Measurements from ENCODE around the gene EPB41L1. TPM values are rescaled to one million over a fixed set of nuclear protein-coding genes. Genes with fewer than 3 reads are reported as not detected.

Gene EPB41L1
- total RNA-seq, 1 donor from 2014 or later: 31.4 TPM

DNA sequence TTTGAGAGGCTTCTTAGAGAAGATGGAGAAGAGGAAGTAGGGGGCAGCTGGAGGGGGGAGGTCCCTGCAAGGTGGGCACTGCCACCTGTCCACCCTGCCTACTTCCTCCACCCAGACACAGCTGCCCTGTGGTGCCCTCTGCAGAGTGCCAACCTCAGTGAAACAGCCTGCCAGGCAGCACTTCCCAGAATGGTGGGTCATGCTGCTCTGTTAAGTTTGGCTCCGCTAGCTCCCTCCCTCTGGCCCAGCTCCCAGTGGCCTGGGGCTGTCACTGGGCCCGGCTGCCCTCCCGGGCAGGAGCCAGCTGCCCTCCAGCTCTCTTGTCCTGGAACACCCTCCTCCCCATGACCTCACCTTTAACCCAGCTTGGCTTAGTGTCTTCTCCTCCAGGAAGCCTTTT, 5.1 kb upstream of the EPB41L1 start:
- no peaks in the 10 kb centered on the region for H3K36me3 Mint-ChIP-seq (ENCODE audit: unreplicated experiment)
- H3K4me1 Mint-ChIP-seq (ENCODE audit: unreplicated experiment): peaks cover 39% of the 10 kb centered on the region
- H3K27ac Mint-ChIP-seq (ENCODE audit: unreplicated experiment): no peak overlapping the region
- H3K9me3 Mint-ChIP-seq (ENCODE audit: unreplicated experiment): no peaks in the 10 kb centered on the region
- H3K4me3 Mint-ChIP-seq (ENCODE audit: unreplicated experiment): no peak overlapping the region
- no peaks in the 10 kb centered on the region for H3K27me3 Mint-ChIP-seq (ENCODE audit: unreplicated experiment)
- no peak for DNase-seq (ENCODE audit: extremely low spot score, unreplicated experiment)
- TF ChIP-seq, protein P1, sequence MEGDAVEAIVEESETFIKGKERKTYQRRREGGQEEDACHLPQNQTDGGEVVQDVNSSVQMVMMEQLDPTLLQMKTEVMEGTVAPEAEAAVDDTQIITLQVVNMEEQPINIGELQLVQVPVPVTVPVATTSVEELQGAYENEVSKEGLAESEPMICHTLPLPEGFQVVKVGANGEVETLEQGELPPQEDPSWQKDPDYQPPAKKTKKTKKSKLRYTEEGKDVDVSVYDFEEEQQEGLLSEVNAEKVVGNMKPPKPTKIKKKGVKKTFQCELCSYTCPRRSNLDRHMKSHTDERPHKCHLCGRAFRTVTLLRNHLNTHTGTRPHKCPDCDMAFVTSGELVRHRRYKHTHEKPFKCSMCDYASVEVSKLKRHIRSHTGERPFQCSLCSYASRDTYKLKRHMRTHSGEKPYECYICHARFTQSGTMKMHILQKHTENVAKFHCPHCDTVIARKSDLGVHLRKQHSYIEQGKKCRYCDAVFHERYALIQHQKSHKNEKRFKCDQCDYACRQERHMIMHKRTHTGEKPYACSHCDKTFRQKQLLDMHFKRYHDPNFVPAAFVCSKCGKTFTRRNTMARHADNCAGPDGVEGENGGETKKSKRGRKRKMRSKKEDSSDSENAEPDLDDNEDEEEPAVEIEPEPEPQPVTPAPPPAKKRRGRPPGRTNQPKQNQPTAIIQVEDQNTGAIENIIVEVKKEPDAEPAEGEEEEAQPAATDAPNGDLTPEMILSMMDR (IDR thresholded peaks at IDR 0.05): no peak

DNA sequence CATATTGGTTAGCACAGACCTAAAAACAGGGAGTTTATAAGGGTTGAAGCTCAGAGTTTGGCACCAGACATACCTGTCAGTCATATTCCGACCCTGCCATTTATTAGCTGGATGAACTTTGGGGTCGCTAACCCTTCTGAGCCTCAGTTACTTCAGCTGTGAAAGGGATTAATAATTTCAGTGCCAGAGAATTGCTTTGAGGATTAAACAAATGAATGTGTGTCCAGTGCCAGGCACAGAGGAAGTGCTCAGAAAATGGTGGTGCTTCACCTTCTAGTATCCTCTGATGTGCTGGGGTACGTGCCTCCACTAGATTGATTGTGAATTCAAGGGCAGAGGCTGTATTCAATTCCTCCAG, 4.1 kb upstream of the EPB41L1 start:
- Mint-ChIP-seq H3K4me1 (ENCODE audit: unreplicated experiment) (peaks cover 37% of the 10 kb centered on the region), H3K27ac (ENCODE audit: unreplicated experiment) (no peak overlapping the region), H3K9me3 (ENCODE audit: unreplicated experiment) (no peaks in the 10 kb centered on the region), H3K36me3 (ENCODE audit: unreplicated experiment) (no peaks in the 10 kb centered on the region), H3K27me3 (ENCODE audit: unreplicated experiment) (no peaks in the 10 kb centered on the region), H3K4me3 (ENCODE audit: unreplicated experiment) (no peak overlapping the region)
- no peak for DNase-seq (ENCODE audit: extremely low spot score, unreplicated experiment)
- TF ChIP-seq, protein P1 (IDR thresholded peaks at IDR 0.05): no peak

DNA sequence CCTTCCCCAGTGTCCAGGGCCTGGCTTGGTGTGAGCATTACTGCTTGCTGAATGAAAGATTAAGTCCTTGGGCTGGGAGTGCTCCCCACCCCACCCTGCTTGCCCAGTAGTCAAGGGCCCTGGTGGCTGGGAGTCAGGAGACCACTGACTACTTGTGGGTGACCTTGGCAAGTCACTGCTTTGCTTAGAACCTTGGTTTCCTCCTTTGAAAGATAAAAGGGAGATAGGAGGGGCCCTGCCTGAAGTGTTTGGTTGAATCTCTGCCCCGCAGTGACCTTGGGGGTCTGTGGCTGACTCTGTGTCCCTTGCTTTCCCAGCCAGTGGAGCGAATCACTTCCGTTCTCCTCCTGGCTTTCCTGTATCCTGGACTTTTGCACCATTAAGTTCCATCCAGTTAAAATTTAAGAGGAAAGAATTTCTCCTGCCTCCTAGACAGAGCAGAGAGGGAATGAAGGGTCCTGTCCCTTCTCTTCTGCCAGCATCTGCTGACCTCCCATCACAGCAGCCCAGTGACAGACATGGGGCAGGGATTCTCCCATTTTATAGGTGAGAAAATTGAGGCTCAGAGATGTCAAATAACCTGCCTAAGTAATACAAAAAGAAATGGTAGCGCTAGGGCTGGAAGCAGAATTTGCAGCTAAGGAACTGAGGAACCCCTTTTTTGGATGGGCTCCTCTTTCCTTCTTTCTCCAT, 3.5 kb upstream of the EPB41L1 start:
- no peak for DNase-seq (ENCODE audit: extremely low spot score, unreplicated experiment)
- TF ChIP-seq, protein P1 (IDR thresholded peaks at IDR 0.05): no peak
- Mint-ChIP-seq H3K4me3 (ENCODE audit: unreplicated experiment) (no peak overlapping the region), H3K27me3 (ENCODE audit: unreplicated experiment) (no peaks in the 10 kb centered on the region), H3K9me3 (ENCODE audit: unreplicated experiment) (no peaks in the 10 kb centered on the region), H3K27ac (ENCODE audit: unreplicated experiment) (no peak overlapping the region), H3K4me1 (ENCODE audit: unreplicated experiment) (peaks cover 34% of the 10 kb centered on the region), H3K36me3 (ENCODE audit: unreplicated experiment) (no peaks in the 10 kb centered on the region)

DNA sequence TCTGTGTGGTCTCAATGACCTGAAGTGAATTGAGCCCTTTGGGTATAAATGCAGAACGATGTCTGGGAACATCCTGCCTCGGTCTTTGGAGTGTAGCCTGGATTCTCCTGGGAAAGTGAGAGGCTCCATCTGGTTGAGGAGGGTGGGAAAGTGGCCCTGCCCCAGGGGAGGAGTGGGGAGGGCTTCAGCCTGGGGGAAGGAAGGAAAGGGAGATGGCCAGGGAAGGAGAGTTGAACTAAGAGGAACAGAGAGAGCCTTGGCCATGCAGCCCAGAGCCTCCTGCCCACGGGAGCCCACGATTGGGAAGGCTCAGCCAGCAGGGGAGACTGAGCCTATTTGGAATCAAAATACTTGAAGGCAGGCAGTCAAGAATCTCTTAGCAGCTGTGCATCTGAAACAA, 2.3 kb upstream of the EPB41L1 start:
- Mint-ChIP-seq H3K4me3 (ENCODE audit: unreplicated experiment) (no peak overlapping the region), H3K4me1 (ENCODE audit: unreplicated experiment) (peaks cover 41% of the 10 kb centered on the region), H3K9me3 (ENCODE audit: unreplicated experiment) (no peaks in the 10 kb centered on the region), H3K36me3 (ENCODE audit: unreplicated experiment) (no peaks in the 10 kb centered on the region), H3K27ac (ENCODE audit: unreplicated experiment) (peak overlapping the region; percentile 58), H3K27me3 (ENCODE audit: unreplicated experiment) (no peaks in the 10 kb centered on the region)
- TF ChIP-seq, protein P1 (IDR thresholded peaks at IDR 0.05): no peak
- DNase-seq (ENCODE audit: extremely low spot score, unreplicated experiment): no peak

DNA sequence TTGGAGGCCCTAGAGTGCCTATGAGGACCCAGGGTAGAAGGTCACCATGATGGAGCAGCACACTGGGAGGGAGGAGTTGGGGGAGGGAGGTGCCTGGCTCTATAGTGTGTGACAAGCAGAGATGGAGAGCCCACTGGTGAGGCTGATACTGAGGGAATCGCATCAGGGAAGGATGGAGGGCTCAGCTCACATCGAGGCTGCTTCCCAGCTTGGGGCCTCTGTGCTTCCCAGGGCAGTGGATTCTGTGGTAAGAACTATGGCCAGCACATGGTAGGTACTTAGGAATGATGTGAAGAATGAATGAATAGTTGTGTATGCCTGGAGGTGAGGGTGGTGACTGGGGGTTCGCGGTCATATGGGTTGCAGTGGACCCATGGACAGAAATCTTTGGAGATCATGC, 1.3 kb upstream of the EPB41L1 start:
- Mint-ChIP-seq H3K27me3 (ENCODE audit: unreplicated experiment) (no peaks in the 10 kb centered on the region), H3K4me1 (ENCODE audit: unreplicated experiment) (peaks cover 37% of the 10 kb centered on the region), H3K4me3 (ENCODE audit: unreplicated experiment) (peak overlapping the region; percentile 60), H3K36me3 (ENCODE audit: unreplicated experiment) (no peaks in the 10 kb centered on the region), H3K9me3 (ENCODE audit: unreplicated experiment) (no peaks in the 10 kb centered on the region), H3K27ac (ENCODE audit: unreplicated experiment) (peak overlapping the region; percentile 45)
- TF ChIP-seq, protein P1 (IDR thresholded peaks at IDR 0.05): no peak
- DNase-seq (ENCODE audit: extremely low spot score, unreplicated experiment): no peak
